ENCODE measurements around the gene HOXD13. TPM values are rescaled to one million over a fixed set of nuclear protein-coding genes. Genes with fewer than 3 reads are reported as not detected.

HOXD13 gene
- polyA plus RNA-seq, 1 donor from 2014 or later: not detected

DNA sequence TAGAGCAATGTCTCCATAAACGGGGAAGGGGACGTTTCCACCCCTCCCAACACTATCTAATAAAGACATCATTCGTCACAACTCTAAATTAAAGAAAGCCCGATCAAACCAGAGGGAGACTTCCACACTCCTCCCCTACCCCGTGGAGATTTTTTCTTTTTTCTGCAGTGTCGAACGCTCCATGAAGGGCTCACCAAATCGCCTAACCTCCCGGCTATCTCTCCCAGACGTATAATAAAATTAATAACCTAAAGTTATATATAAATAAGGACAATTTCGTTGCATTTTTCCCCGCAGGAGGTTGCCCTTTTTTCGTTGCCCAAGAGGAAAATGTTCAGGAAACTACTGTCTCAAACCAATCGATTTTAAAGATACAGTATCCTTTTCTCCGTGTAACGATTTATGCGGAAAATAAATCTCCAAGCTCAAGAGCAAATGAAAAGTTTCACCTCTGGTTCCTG lies 11.1 kb upstream of the HOXD13 start:
- Histone ChIP-seq H3K79me2 (replicated peaks; ENCODE audit: insufficient read depth, low read length) (no peaks in the 10 kb centered on the region), H3F3A (ENCODE audit: insufficient read depth, low read length, poor library complexity, severe bottlenecking) (no peaks in the 10 kb centered on the region), H3K4me3 (ENCODE audit: low read length) (no peak overlapping the region), H3K9ac (ENCODE audit: low read length) (no peak overlapping the region), H2AFZ (ENCODE audit: low read depth, low read length) (no peak overlapping the region), H3K36me3 (ENCODE audit: insufficient read depth, low read length) (no peaks in the 10 kb centered on the region), H3K27me3 (ENCODE audit: insufficient read depth, low read depth, low read length) (peaks cover 98% of the 10 kb centered on the region), H3K4me2 (ENCODE audit: low read length) (no peak overlapping the region), H3K27ac (ENCODE audit: low read length) (no peak overlapping the region), H4K20me1 (ENCODE audit: insufficient read depth) (no peaks in the 10 kb centered on the region), H3K9me2 (ENCODE audit: insufficient read depth, low read length) (no peaks in the 10 kb centered on the region), H3K9me3 (ENCODE audit: low read length) (peaks cover 4% of the 10 kb centered on the region)
- no peak for TF ChIP-seq SMC3 (conservative IDR thresholded peaks at IDR 0.05; ENCODE audit: poor library complexity)
- TF ChIP-seq RAD21 (conservative IDR thresholded peaks at IDR 0.05): no peak
- TF ChIP-seq POLR2AphosphoS5 (IDR thresholded peaks at IDR 0.05): peak; percentile 53

DNA sequence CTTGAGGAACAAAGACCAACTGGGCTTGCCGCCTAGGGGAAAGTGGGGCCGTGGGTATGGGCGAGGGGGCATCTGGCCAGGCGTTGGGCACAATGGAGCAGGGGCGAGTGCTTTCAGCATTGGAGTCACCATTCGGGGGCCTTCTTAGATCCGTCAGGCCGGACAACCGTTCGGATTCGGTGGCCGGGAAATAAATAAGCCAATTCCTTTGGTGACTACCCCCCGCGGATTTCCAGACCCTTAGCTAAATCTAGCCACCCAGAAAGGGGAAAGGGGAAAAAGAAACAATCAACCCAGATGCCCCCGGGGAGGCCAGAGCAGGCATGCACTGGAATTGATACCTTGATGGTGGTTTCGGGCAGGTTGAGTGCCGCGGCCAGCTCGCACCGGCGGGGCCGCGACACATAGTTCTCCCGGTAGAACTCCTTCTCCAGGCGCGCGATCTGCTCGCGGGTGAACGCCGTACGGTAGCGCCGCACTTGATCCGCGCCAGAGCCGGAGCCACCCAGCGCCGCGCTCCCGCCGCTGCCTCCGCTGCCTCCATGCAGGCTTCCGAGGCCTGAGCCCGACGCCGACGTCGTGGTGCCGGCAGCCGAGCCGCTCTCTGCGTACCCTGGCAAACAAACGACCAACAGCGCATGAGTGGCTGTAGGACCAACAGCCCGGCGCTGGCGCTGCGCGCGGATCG lies 10.5 kb upstream of the HOXD13 start:
- TF ChIP-seq MXI1 (conservative IDR thresholded peaks at IDR 0.05; ENCODE audit: poor library complexity, severe bottlenecking) (no peak), EZH2 (IDR thresholded peaks at IDR 0.05; ENCODE audit: borderline replicate concordance, insufficient read depth, low read length, poor library complexity, severe bottlenecking) (peak; percentile 100)
- TF ChIP-seq, protein P1, sequence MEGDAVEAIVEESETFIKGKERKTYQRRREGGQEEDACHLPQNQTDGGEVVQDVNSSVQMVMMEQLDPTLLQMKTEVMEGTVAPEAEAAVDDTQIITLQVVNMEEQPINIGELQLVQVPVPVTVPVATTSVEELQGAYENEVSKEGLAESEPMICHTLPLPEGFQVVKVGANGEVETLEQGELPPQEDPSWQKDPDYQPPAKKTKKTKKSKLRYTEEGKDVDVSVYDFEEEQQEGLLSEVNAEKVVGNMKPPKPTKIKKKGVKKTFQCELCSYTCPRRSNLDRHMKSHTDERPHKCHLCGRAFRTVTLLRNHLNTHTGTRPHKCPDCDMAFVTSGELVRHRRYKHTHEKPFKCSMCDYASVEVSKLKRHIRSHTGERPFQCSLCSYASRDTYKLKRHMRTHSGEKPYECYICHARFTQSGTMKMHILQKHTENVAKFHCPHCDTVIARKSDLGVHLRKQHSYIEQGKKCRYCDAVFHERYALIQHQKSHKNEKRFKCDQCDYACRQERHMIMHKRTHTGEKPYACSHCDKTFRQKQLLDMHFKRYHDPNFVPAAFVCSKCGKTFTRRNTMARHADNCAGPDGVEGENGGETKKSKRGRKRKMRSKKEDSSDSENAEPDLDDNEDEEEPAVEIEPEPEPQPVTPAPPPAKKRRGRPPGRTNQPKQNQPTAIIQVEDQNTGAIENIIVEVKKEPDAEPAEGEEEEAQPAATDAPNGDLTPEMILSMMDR (IDR thresholded peaks at IDR 0.05; ENCODE audit: poor library complexity, severe bottlenecking): no peak
- H3K4me3 ChIP-seq (ENCODE audit: low read length): no peak overlapping the region
- no peaks in the 10 kb centered on the region for H3K9me2 ChIP-seq (ENCODE audit: insufficient read depth, low read length)
- H3K79me2 ChIP-seq (replicated peaks; ENCODE audit: insufficient read depth, low read length): no peaks in the 10 kb centered on the region
- no peaks in the 10 kb centered on the region for H3K36me3 ChIP-seq (ENCODE audit: insufficient read depth, low read length)
- no peaks in the 10 kb centered on the region for H4K20me1 ChIP-seq (ENCODE audit: insufficient read depth)
- H3K9me3 ChIP-seq (ENCODE audit: low read length): peaks cover 4% of the 10 kb centered on the region
- no peak overlapping the region for H3K4me2 ChIP-seq (ENCODE audit: low read length)
- H2AFZ ChIP-seq (ENCODE audit: low read depth, low read length): no peak overlapping the region
- no peak overlapping the region for H3K27ac ChIP-seq (ENCODE audit: low read length)
- H3F3A ChIP-seq (ENCODE audit: insufficient read depth, low read length, poor library complexity, severe bottlenecking): no peaks in the 10 kb centered on the region
- H3K27me3 ChIP-seq (ENCODE audit: insufficient read depth, low read depth, low read length): peaks cover 98% of the 10 kb centered on the region
- H3K9ac ChIP-seq (ENCODE audit: low read length): no peak overlapping the region

DNA sequence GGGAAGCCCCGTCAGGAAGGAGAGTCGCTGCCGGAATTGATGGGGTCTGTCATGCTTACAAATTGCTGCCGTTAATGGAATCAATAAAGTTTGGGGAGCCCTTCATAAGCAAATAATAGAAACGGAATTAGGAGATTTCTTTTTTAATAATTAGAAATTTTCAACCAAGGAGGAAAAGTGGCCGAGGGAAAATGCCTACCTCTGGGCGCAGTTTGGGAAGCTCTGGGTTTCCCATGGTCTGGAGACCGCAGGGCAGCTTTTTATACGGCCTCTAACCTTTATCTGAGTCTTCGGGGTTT lies 10.0 kb upstream of the HOXD13 start:
- TF ChIP-seq, protein P2, sequence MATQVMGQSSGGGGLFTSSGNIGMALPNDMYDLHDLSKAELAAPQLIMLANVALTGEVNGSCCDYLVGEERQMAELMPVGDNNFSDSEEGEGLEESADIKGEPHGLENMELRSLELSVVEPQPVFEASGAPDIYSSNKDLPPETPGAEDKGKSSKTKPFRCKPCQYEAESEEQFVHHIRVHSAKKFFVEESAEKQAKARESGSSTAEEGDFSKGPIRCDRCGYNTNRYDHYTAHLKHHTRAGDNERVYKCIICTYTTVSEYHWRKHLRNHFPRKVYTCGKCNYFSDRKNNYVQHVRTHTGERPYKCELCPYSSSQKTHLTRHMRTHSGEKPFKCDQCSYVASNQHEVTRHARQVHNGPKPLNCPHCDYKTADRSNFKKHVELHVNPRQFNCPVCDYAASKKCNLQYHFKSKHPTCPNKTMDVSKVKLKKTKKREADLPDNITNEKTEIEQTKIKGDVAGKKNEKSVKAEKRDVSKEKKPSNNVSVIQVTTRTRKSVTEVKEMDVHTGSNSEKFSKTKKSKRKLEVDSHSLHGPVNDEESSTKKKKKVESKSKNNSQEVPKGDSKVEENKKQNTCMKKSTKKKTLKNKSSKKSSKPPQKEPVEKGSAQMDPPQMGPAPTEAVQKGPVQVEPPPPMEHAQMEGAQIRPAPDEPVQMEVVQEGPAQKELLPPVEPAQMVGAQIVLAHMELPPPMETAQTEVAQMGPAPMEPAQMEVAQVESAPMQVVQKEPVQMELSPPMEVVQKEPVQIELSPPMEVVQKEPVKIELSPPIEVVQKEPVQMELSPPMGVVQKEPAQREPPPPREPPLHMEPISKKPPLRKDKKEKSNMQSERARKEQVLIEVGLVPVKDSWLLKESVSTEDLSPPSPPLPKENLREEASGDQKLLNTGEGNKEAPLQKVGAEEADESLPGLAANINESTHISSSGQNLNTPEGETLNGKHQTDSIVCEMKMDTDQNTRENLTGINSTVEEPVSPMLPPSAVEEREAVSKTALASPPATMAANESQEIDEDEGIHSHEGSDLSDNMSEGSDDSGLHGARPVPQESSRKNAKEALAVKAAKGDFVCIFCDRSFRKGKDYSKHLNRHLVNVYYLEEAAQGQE (IDR thresholded peaks at IDR 0.05; ENCODE audit: borderline replicate concordance): no peak
- TF ChIP-seq EZH2 (IDR thresholded peaks at IDR 0.05; ENCODE audit: borderline replicate concordance, insufficient read depth, low read length, poor library complexity, severe bottlenecking) (no peak), EP300 (conservative IDR thresholded peaks at IDR 0.05; ENCODE audit: poor library complexity, severe bottlenecking) (no peak)
- Histone ChIP-seq H3F3A (ENCODE audit: insufficient read depth, low read length, poor library complexity, severe bottlenecking) (no peaks in the 10 kb centered on the region), H3K36me3 (ENCODE audit: insufficient read depth, low read length) (no peaks in the 10 kb centered on the region), H3K9me3 (ENCODE audit: low read length) (peaks cover 4% of the 10 kb centered on the region), H3K4me2 (ENCODE audit: low read length) (no peak overlapping the region), H3K27me3 (ENCODE audit: insufficient read depth, low read depth, low read length) (peaks cover 98% of the 10 kb centered on the region), H4K20me1 (ENCODE audit: insufficient read depth) (no peaks in the 10 kb centered on the region), H3K79me2 (replicated peaks; ENCODE audit: insufficient read depth, low read length) (no peaks in the 10 kb centered on the region), H3K27ac (ENCODE audit: low read length) (no peak overlapping the region), H3K9me2 (ENCODE audit: insufficient read depth, low read length) (no peaks in the 10 kb centered on the region), H3K4me3 (ENCODE audit: low read length) (no peak overlapping the region), H3K9ac (ENCODE audit: low read length) (no peak overlapping the region), H2AFZ (ENCODE audit: low read depth, low read length) (no peak overlapping the region)
